Camera-type eye (tissue), 1 donor: Measurements from ENCODE around the gene MCAM. TPM values are rescaled to one million over a fixed set of nuclear protein-coding genes. Genes with fewer than 3 reads are reported as not detected.

Experiments
- total RNA-seq: library from RNA; depleted of rRNA; stranded (reverse); fragments of >200 nt; gene quantifications from one replicate; pipeline ENCODE4 v1.2.3, GENCODE V29; 2014

The MCAM gene, protein sequence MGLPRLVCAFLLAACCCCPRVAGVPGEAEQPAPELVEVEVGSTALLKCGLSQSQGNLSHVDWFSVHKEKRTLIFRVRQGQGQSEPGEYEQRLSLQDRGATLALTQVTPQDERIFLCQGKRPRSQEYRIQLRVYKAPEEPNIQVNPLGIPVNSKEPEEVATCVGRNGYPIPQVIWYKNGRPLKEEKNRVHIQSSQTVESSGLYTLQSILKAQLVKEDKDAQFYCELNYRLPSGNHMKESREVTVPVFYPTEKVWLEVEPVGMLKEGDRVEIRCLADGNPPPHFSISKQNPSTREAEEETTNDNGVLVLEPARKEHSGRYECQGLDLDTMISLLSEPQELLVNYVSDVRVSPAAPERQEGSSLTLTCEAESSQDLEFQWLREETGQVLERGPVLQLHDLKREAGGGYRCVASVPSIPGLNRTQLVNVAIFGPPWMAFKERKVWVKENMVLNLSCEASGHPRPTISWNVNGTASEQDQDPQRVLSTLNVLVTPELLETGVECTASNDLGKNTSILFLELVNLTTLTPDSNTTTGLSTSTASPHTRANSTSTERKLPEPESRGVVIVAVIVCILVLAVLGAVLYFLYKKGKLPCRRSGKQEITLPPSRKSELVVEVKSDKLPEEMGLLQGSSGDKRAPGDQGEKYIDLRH
- total RNA-seq, result 546 TPM

DNA sequence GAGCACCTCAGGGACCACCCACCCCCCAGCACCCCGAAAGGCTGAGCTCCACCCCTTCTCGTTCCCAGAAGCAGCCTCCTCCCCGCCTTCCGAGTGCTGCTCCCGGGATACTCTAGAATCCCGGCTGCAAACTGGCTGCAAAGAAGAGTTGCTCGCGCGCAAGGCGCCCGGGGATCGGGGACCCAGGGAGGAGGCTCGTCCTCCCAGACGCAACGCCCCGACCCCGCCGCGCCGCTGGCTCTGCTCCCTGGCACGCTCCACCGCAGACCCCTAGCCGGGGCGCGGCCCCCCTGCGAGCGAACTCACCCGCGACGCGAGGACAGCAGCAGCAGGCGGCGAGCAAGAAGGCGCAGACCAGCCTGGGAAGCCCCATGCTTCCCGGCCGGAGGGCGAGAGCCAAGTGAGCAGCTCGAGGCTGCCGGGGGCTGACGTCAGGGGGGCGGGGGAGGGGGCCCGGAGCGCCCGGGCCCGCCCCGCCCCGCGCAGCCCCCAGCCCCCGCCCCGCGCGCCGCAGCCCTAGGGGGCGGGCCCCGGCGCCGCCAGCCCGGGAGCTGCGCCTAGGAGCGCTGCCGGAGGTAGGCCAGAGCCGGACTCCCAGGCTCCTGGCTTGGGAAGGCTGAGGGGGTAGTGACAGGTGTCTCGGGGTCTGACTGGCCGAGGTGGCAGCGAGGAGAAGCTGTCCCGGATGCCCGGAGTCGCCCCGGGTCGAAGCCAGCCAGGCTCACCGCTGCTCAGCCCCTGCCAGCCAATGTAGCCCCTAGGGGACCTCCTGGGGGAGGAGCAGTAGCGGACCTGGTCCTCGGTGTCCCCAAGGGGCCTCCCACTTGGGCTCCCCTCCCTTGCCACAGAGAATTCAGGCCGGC lies at the start of gene MCAM:
MCAM (minus strand) TSS at position 402 of the 863 bp plus-strand sequence; CDS start at position 373, 29 bp downstream.

DNA sequence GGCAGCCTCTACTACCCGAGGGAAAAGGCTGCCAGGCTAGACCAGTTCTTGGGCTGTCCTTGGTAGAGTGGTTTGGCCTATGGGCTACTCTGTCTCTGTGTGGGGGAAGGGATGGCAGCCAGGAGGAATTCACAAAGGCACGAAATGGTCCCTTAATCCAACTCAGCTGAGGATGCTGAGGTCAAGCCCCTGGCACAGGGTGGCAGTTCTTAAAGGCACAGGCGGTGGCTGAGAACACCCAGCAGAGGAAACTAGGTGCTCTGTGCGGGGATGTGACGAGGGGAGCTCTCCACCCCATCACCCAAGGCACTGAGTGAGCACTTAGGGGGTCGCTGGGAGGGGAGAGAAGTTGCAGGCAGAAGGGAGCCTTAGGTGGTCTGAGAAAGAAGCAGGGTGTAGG lies 29.7 kb upstream of the MCAM start, which contains the start of gene MFRP:
MFRP (minus strand) TSS at position 101 of the 400 bp plus-strand sequence. CDS start 192 bp downstream, outside the sequence.

DNA sequence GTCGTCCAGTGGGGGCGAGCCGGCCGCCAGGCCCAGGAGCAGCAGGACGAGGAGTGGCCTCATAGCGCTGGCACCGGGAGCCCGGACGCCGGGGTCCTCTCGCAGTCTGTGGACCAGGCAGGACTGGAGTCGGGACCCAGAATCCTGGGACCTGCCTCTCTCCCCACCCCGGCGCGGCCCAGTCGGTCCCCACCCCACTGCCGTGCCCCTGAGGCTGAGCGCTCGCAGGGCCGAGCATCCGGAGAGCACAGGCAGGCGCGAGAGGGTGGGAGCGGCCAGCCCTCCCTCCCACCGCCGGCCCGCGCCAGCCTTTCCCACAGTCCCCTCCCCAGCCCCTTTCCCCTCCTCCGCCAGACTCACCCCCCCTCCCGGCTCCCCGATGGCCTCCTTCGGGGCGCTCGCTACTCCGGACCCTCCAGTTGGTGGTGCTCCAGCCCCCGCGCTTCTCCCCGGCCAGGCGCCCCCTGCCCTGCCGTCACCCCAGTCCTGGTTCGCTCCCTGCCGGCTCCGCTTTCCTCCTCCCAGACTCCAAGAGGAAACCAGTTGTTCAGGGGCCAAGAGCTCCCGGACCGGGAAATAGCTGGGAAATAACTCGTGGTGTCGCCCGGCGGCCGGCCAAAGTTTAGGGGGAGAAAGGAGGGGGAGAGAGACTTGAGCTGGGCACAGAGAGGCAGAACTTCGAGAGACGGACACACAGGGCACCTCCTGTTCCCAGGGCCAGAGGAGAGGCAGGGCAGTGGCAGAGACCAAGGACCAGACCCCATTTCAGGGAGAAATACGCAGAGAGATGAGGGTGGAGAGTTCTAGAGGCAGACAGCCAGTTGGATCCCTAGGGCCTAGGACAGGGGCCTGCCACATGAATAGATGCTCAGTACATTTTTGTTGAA lies 23.6 kb upstream of the MCAM start, which contains the start of gene C1QTNF5:
C1QTNF5 (minus strand) TSS at position 549 of the 887 bp plus-strand sequence; CDS start at position 63, 486 bp downstream.

DNA sequence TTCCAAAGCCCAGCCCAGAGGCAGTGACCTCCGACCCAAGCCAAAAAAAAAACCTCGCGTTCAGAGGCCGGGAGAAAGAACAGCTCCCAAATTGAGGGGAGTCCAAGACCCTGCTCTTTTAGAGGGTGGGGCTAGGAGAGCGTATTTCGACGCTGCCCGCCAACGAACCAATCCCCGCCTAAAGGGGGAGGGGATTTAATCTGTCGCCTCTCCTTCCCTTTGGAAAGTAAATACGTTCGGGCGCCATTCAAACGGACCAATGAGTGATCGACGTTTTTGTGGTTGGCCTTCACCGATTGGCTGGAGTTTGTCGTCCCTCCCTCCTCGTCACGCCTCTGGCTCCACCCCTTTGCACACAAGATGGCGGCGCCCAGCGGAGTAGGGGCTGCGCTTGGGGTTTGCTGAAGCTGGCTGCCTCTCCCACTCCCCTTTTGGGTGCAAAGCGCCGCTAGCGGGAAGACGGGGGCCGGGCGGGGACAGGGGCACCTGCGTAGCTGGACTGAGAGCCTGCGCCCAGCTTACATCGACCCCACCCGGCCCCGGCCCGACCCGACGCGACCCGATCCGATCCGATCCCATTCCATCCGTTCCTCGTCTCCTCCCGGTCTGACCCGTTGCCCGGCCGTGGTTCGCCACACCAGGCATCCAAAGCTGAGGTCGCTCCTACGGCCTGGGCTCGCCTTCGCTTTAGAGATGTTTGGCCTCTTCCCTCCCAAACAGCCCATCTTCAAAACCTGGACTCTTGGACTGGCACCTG lies 17.4 kb upstream of the MCAM start, which contains the start of gene RNF26:
RNF26 (plus strand) TSS at position 354 of the 757 bp plus-strand sequence. CDS start 596 bp downstream, outside the sequence.

Other genes starting within 250 kb of the MCAM start
- gene VPS11, start 249.3 kb downstream of the MCAM start, total RNA-seq, result 36.0 TPM
- gene HMBS, start 232.2 kb downstream of the MCAM start, total RNA-seq, result 7.9 TPM
- 29.1 TPM for gene DPAGT1, start 215.3 kb downstream of the MCAM start, total RNA-seq
- 9.8 TPM for gene C2CD2L, start 209.8 kb downstream of the MCAM start, total RNA-seq
- 24.4 TPM for gene HINFP, start 195.6 kb downstream of the MCAM start, total RNA-seq
- 14.6 TPM for gene ABCG4, start 168.1 kb downstream of the MCAM start, total RNA-seq
- gene NLRX1, start 148.4 kb downstream of the MCAM start, total RNA-seq, result 24.0 TPM
- gene NHERF4, start 131.7 kb downstream of the MCAM start, total RNA-seq, result 0.44 TPM
- gene CBL, start 110.8 kb downstream of the MCAM start, total RNA-seq, result 23.1 TPM
- gene RNF26, start 17.4 kb upstream of the MCAM start, total RNA-seq, result 10.6 TPM
- 47.1 TPM for gene C1QTNF5, start 23.8 kb upstream of the MCAM start, total RNA-seq
- 5.8 TPM for gene MFRP, start 29.6 kb upstream of the MCAM start, total RNA-seq
- gene USP2, start 64.6 kb upstream of the MCAM start, total RNA-seq, result 24.4 TPM
- 37.3 TPM for gene THY1, start 106.0 kb upstream of the MCAM start, total RNA-seq